Measurements from ENCODE around the gene COG5. TPM values are rescaled to one million over a fixed set of nuclear protein-coding genes. Genes with fewer than 3 reads are reported as not detected.

Gene COG5
- total RNA-seq, 1 experiment from 2014 or later = 43.9 TPM

- ChIA-PET POLR2A (no interaction called here), CTCF (no interaction called here)
- TF ChIP-seq CTCF (IDR thresholded peaks at IDR 0.05; ENCODE audit: insufficient read depth in 1 of 2, low read depth in 1 of 2, low read length in 1 of 2, severe bottlenecking in 1 of 2, unreplicated experiment in 1 of 2) = no peak
- Mint-ChIP-seq H3K4me3 (ENCODE audit: unreplicated experiment) (no peak overlapping the region), H3K36me3 (ENCODE audit: insufficient read depth, unreplicated experiment) (no peaks in the 10 kb centered on the region), H3K4me1 (ENCODE audit: low read depth, unreplicated experiment) (peaks cover 3% of the 10 kb centered on the region), H3K9me3 (ENCODE audit: unreplicated experiment) (no peaks in the 10 kb centered on the region), H3K27ac (ENCODE audit: unreplicated experiment) (no peak overlapping the region), H3K27me3 (ENCODE audit: insufficient read depth, unreplicated experiment) (no peaks in the 10 kb centered on the region)
- Histone ChIP-seq H3K27me3 (replicated peaks; ENCODE audit: control insufficient read depth, insufficient read depth, low read length) (no peaks in the 10 kb centered on the region), H3K9me3 (no peaks in the 10 kb centered on the region), H3K4me3 (ENCODE audit: low read depth, low read length) (no peak overlapping the region), H3K4me1 (no peaks in the 10 kb centered on the region), H3K36me3 (ENCODE audit: control insufficient read depth, insufficient read depth, low read length) (no peaks in the 10 kb centered on the region)
- no peak for DNase-seq
- BruUV-seq (replicated peaks) = no TSS peak
- intact Hi-C loops (cut with micrococcal nuclease; ENCODE audit: unreplicated experiment) = no loop called here
These were observed 192.9 kb downstream of the COG5 start for GRCh38 chr7:107370816-107371215.

- TF ChIP-seq CTCF (IDR thresholded peaks at IDR 0.05; ENCODE audit: insufficient read depth in 1 of 2, low read depth in 1 of 2, low read length in 1 of 2, severe bottlenecking in 1 of 2, unreplicated experiment in 1 of 2) = no peak
These were observed 198.9 kb downstream of the COG5 start for GRCh38 chr7:107364787-107365186.

DNA sequence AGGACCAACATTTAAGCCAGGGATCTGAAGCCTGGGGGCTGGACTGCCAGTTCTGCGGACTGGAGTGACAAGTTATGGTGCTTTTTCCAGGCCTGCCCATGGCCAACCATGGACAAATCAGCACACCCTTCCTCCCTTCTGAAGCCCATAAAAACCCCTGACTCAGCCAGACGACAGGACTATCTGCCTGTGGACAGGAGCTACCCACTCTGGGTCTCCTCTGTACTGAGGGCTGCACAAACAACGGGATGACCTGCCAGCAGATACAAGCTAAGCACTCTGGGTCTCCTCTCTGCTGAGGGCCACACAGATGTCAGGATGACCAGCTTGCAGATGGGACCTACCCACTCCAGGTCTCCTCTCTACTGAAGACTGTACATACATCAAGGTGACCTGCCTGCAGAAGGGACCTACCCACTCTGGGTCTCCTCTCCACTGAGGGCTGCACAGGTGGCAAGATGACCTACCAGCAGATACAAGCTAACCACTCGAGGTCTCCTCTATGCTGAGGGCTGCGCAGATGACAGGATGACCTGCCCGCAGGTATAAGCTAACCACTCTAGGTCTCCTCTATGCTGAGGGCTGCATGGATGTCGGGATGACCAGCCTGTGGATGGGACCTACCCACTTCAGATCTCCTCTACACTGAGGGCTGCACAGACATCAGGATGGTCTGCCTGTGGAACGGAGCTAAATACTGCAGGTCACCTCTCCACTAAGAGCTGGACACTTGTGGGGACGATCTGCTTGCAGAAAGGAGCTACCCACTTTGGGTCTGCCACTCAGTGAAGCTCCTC is 204.0 kb downstream of the COG5 start:
- CTCF ChIA-PET = interaction anchor here (0.6 kb wide), 1 partner anchor 272 kb away, joined by 3 read pairs; no protein-coding TSS in a partner anchor
- BruUV-seq (replicated peaks) = no TSS peak

More at GRCh38 chr7:107364787-107365186, 198.9 kb downstream of the COG5 start:
- Mint-ChIP-seq H3K36me3 (ENCODE audit: insufficient read depth, unreplicated experiment) (peaks cover 22% of the 10 kb centered on the region), H3K27me3 (ENCODE audit: insufficient read depth, unreplicated experiment) (no peaks in the 10 kb centered on the region), H3K4me3 (ENCODE audit: unreplicated experiment) (no peak overlapping the region), H3K9me3 (ENCODE audit: unreplicated experiment) (peaks cover 11% of the 10 kb centered on the region), H3K27ac (ENCODE audit: unreplicated experiment) (no peak overlapping the region), H3K4me1 (ENCODE audit: low read depth, unreplicated experiment) (peaks cover 7% of the 10 kb centered on the region)
- DNase-seq = no peak
- BruUV-seq (replicated peaks) = no TSS peak
- CTCF ChIA-PET = no interaction called here
- H3K9me3 ChIP-seq = peaks cover 17% of the 10 kb centered on the region
- H3K4me3 ChIP-seq (ENCODE audit: low read depth, low read length) = no peak overlapping the region
- intact Hi-C loops (cut with micrococcal nuclease; ENCODE audit: unreplicated experiment) = no loop called here
- peaks cover 8% of the 10 kb centered on the region for H3K36me3 ChIP-seq (ENCODE audit: control insufficient read depth, insufficient read depth, low read length)
- H3K4me1 ChIP-seq = no peaks in the 10 kb centered on the region
- H3K27me3 ChIP-seq (replicated peaks; ENCODE audit: control insufficient read depth, insufficient read depth, low read length) = no peaks in the 10 kb centered on the region
- POLR2A ChIA-PET = no interaction called here

More for the DNA sequence above, 204.0 kb downstream of the COG5 start:
- H3K4me1 ChIP-seq = no peaks in the 10 kb centered on the region
- H3K27me3 ChIP-seq (replicated peaks; ENCODE audit: control insufficient read depth, insufficient read depth, low read length) = no peaks in the 10 kb centered on the region
- H3K4me3 ChIP-seq (ENCODE audit: low read depth, low read length) = no peak overlapping the region
- H3K4me1 Mint-ChIP-seq (ENCODE audit: low read depth, unreplicated experiment) = no peaks in the 10 kb centered on the region
- no peak for DNase-seq
- H3K27me3 Mint-ChIP-seq (ENCODE audit: insufficient read depth, unreplicated experiment) = no peaks in the 10 kb centered on the region
- H3K4me3 Mint-ChIP-seq (ENCODE audit: unreplicated experiment) = no peak overlapping the region
- TF ChIP-seq CTCF (IDR thresholded peaks at IDR 0.05; ENCODE audit: insufficient read depth in 1 of 2, low read depth in 1 of 2, low read length in 1 of 2, severe bottlenecking in 1 of 2, unreplicated experiment in 1 of 2) = no peak
- peaks cover 39% of the 10 kb centered on the region for H3K36me3 Mint-ChIP-seq (ENCODE audit: insufficient read depth, unreplicated experiment)
- no peak overlapping the region for H3K27ac Mint-ChIP-seq (ENCODE audit: unreplicated experiment)
- POLR2A ChIA-PET = no interaction called here
- peaks cover 12% of the 10 kb centered on the region for H3K36me3 ChIP-seq (ENCODE audit: control insufficient read depth, insufficient read depth, low read length)
- intact Hi-C loops (cut with micrococcal nuclease; ENCODE audit: unreplicated experiment) = no loop called here
- H3K9me3 Mint-ChIP-seq (ENCODE audit: unreplicated experiment) = peaks cover 11% of the 10 kb centered on the region
- peaks cover 22% of the 10 kb centered on the region for H3K9me3 ChIP-seq

Data from Caco-2 (cell line).